ENCODE results near the gene PACS1.

PACS1 gene

DNA sequence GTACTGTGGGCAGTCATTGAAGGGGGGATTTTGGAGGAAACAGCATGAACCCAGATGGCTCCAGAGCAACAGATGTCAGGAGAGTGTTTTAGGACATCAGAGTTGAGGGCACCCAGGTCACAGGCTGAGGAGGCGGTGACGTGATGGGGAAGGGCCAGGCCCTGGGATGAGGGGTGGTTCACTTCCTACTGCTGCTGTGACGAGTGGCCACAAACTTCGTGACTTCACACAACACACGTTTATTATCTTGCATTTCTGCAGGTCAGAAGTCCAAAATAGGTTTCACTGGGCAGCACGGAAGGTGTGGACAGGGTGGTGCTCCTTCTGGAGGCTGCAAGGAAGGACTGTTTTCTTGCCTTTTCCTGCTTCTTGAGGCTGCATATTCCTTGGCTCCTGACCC lies 120.7 kb downstream of the PACS1 start:
- H3K9me3 Mint-ChIP-seq: no peaks in the 10 kb centered on the region
- no peaks in the 10 kb centered on the region for H3K27me3 Mint-ChIP-seq (ENCODE audit: low read depth)
- no peak overlapping the region for H3K27ac Mint-ChIP-seq
- H3K4me3 Mint-ChIP-seq: no peak overlapping the region
- DNase-seq (ENCODE audit: low spot score): no peak
- H3K36me3 Mint-ChIP-seq (ENCODE audit: low read depth): peaks cover 6% of the 10 kb centered on the region
- H3K4me1 Mint-ChIP-seq (ENCODE audit: low read depth): no peaks in the 10 kb centered on the region

DNA sequence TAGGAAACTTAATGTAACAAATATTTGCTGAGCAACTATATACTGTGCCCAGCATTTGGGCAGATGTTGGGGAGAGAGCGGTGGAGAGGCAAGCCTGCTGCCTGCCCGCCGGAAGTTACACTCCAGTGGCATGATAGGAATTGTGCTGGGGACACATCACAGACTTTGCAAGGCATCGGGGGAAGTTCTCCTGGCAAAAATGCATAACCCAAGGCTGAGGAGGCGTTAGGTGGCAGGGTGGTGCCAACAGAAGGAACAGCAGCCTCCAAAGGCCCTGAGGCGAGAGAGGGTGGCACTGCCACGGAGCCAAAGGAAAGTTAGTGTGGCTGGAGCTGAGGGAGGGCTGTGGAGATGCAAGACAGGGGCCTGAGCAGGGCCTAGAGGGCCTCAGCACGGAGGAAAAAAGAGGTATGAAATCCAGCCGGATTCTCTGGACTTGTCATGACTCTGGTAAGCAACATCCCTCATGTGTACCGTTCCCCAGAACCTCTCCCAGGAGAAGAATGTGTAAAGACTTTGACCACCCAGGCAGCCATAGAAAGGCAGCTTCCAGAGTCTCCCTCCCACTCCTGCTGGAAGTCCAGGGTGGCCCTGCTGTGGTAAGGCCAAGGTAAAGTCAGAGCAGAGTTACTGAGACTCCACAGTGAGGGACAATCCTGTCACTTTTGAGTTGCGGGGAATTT lies 122.2 kb downstream of the PACS1 start:
- H3K9me3 Mint-ChIP-seq: no peaks in the 10 kb centered on the region
- no peaks in the 10 kb centered on the region for H3K4me1 Mint-ChIP-seq (ENCODE audit: low read depth)
- H3K27ac Mint-ChIP-seq: no peak overlapping the region
- no peaks in the 10 kb centered on the region for H3K27me3 Mint-ChIP-seq (ENCODE audit: low read depth)
- H3K4me3 Mint-ChIP-seq: no peak overlapping the region
- peaks cover 9% of the 10 kb centered on the region for H3K36me3 Mint-ChIP-seq (ENCODE audit: low read depth)
- no peak for DNase-seq (ENCODE audit: low spot score)

DNA sequence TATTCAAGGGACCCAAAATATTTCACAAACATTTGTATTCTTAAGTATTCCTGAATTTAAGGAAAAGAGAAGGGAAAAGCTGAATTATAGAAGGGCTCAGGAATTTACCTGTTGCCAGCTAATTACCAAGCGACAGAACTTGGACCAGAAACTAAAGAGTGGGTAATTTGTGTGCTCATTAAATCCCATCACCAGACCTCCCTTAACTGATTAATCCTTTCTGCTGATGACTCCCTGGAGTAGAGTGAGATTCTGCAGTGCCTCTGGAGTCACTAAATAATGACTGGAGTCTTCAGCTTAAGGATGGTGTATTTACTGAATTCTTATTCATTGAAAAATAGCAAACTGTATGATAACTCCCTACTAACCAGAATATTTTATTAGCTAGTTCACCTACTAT lies 124.3 kb downstream of the PACS1 start:
- Mint-ChIP-seq H3K27me3 (ENCODE audit: low read depth) (no peaks in the 10 kb centered on the region), H3K4me1 (ENCODE audit: low read depth) (no peaks in the 10 kb centered on the region), H3K27ac (no peak overlapping the region), H3K4me3 (no peak overlapping the region), H3K9me3 (peaks cover 3% of the 10 kb centered on the region), H3K36me3 (ENCODE audit: low read depth) (peaks cover 19% of the 10 kb centered on the region)
- DNase-seq (ENCODE audit: low spot score): no peak

DNA sequence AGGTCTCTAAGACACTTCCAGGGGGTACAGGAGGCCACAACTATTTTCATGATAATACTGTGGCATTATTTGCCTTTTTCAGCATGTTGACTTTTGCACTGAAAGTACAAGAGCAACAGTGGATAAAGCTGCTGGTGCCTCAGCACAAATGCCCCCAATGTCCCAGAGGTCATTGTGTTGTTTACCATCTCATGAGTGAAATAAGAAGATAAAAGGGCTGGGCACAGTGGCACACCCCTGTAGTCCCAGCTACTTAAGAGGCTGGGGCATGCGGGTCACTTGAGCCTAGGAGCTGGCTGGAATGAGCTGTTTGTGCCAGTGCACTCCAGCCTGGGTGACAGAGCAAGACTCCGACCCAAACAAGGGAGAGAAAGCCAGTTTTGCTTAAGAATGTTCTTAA lies 125.8 kb downstream of the PACS1 start:
- peaks cover 13% of the 10 kb centered on the region for H3K9me3 Mint-ChIP-seq
- no peak overlapping the region for H3K4me3 Mint-ChIP-seq
- no peaks in the 10 kb centered on the region for H3K27me3 Mint-ChIP-seq (ENCODE audit: low read depth)
- H3K36me3 Mint-ChIP-seq (ENCODE audit: low read depth): peaks cover 24% of the 10 kb centered on the region
- DNase-seq (ENCODE audit: low spot score): no peak
- no peaks in the 10 kb centered on the region for H3K4me1 Mint-ChIP-seq (ENCODE audit: low read depth)
- no peak overlapping the region for H3K27ac Mint-ChIP-seq

DNA sequence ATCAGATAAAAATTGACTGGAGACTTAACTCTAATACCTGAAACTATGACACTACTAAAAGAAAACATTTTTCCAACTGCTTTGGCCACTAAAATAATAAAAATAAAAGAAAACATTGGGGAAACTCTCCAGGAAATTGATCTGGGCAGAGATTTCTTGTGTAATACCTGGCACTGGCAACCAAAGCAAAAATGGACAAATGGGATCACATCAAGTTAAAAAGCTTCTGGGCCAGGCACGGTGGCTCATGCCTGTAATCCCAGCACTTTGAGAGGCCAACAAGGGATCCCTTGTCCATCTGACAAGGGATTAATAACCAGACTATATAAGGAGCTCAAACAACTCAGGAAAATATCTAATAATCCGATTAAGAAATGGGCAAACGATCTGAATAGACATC lies 133.8 kb downstream of the PACS1 start:
- H3K9me3 Mint-ChIP-seq: peaks cover 49% of the 10 kb centered on the region
- no peak for DNase-seq (ENCODE audit: low spot score)
- H3K27me3 Mint-ChIP-seq (ENCODE audit: low read depth): no peaks in the 10 kb centered on the region
- H3K36me3 Mint-ChIP-seq (ENCODE audit: low read depth): peaks cover 25% of the 10 kb centered on the region
- no peak overlapping the region for H3K4me3 Mint-ChIP-seq
- no peak overlapping the region for H3K27ac Mint-ChIP-seq
- H3K4me1 Mint-ChIP-seq (ENCODE audit: low read depth): no peaks in the 10 kb centered on the region

DNA sequence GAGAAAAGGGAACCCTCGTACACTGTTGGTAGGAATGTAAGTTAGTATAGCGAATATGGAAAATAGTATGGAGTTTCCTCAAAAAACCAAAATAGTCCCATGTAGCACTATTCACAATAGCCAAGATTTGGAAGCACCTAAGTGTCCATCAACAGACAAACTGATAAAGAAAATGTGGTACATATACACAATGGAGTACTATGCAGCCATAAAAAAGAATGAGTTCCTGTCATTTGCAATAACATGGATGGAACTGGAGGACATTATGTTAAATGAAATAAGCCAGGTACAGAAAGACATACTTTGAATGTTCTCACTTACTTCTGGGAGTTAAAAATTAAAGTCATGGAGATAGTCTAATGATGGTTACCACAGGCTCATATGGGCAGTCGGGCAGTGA lies 134.3 kb downstream of the PACS1 start:
- Mint-ChIP-seq H3K9me3 (peaks cover 46% of the 10 kb centered on the region), H3K4me3 (no peak overlapping the region), H3K4me1 (ENCODE audit: low read depth) (peaks cover 1% of the 10 kb centered on the region), H3K36me3 (ENCODE audit: low read depth) (peaks cover 22% of the 10 kb centered on the region), H3K27ac (no peak overlapping the region), H3K27me3 (ENCODE audit: low read depth) (no peaks in the 10 kb centered on the region)
- DNase-seq (ENCODE audit: low spot score): no peak

DNA sequence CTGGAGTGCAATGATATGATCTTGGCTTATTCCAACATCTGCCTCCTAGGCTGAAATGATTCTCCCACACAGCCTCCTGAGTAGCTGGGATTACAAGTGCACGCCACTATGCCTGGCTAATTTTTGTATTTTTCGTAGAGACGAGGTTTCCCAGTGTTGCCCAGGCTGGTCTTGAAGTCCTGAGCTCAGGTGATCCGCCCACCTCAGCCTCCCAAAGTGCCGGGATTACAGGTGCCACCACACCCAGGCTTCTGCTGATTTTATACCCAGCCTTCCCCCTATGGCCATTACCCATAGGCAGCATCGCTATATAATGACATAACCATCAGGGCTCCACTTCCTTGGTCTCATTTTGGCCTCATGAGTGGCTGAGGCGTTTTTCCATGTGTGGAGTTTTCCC lies 137.7 kb downstream of the PACS1 start:
- no peak overlapping the region for H3K27ac Mint-ChIP-seq
- H3K4me3 Mint-ChIP-seq: no peak overlapping the region
- peaks cover 17% of the 10 kb centered on the region for H3K9me3 Mint-ChIP-seq
- H3K27me3 Mint-ChIP-seq (ENCODE audit: low read depth): no peaks in the 10 kb centered on the region
- peaks cover 13% of the 10 kb centered on the region for H3K36me3 Mint-ChIP-seq (ENCODE audit: low read depth)
- peaks cover 1% of the 10 kb centered on the region for H3K4me1 Mint-ChIP-seq (ENCODE audit: low read depth)
- no peak for DNase-seq (ENCODE audit: low spot score)

DNA sequence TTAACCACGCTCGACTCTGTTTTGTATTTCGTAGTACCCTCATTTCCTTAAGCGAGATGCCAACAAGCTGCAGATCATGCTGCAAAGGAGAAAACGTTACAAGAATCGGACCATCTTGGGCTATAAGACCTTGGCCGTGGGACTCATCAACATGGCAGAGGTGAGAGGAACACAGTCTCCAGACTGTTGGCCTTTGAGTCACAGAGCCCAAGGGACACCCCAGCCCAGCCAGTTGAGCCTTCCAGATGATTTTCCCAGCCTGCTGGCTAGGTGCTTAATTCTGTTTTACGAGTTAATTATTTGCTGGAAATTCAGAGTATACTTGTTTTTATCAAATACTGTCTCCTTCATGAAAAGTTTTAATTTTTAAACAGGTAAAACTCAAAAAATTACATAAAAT lies 141.0 kb downstream of the PACS1 start:
- H3K4me3 Mint-ChIP-seq: no peak overlapping the region
- no peak overlapping the region for H3K27ac Mint-ChIP-seq
- H3K36me3 Mint-ChIP-seq (ENCODE audit: low read depth): peaks cover 15% of the 10 kb centered on the region
- no peaks in the 10 kb centered on the region for H3K27me3 Mint-ChIP-seq (ENCODE audit: low read depth)
- no peaks in the 10 kb centered on the region for H3K9me3 Mint-ChIP-seq
- peaks cover 1% of the 10 kb centered on the region for H3K4me1 Mint-ChIP-seq (ENCODE audit: low read depth)
- no peak for DNase-seq (ENCODE audit: low spot score)

DNA sequence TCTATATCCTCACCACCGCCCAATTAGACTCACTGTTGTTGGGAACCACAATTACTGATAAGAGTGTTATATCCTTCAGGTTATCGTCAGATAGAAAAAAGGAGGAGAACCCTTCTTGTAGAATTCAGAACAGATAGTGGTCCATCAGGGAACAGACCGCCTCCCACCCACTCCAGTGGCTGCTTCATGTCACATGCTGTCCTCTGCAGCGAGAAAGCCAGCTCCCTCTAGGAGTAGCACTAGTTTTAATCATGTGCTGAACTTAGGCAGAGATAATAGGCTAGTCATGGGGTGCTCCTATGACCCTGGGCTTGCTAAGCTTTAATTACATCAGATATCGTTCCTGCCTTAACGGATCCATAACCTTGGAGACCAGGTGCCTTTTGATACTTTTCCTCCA lies 146.8 kb downstream of the PACS1 start:
- no peak overlapping the region for H3K27ac Mint-ChIP-seq
- no peak for DNase-seq (ENCODE audit: low spot score)
- H3K4me3 Mint-ChIP-seq: no peak overlapping the region
- H3K9me3 Mint-ChIP-seq: no peaks in the 10 kb centered on the region
- peaks cover 8% of the 10 kb centered on the region for H3K4me1 Mint-ChIP-seq (ENCODE audit: low read depth)
- no peaks in the 10 kb centered on the region for H3K27me3 Mint-ChIP-seq (ENCODE audit: low read depth)
- peaks cover 26% of the 10 kb centered on the region for H3K36me3 Mint-ChIP-seq (ENCODE audit: low read depth)

DNA sequence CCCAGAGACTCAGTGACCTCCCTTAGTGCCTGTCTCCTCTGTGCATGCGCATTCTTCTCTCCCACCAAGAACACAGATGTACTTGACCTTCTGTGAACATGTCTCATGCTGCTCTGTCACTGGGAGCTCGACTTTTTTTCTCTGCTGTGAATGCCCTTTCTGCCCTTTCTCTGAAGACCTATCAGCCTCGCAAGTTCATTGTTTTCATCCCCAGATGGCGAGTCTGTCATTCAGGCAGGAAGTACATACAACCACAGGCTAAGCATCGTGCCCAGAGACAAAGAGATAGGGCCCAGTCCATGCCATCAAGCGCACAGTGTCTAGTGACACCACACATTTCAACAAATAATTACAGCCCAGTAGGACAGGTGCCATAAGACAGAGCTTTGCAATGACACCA lies 148.0 kb downstream of the PACS1 start:
- H3K4me3 Mint-ChIP-seq: no peak overlapping the region
- H3K9me3 Mint-ChIP-seq: no peaks in the 10 kb centered on the region
- no peak for DNase-seq (ENCODE audit: low spot score)
- peaks cover 16% of the 10 kb centered on the region for H3K4me1 Mint-ChIP-seq (ENCODE audit: low read depth)
- H3K27ac Mint-ChIP-seq: peak overlapping the region; percentile 67
- H3K36me3 Mint-ChIP-seq (ENCODE audit: low read depth): peaks cover 26% of the 10 kb centered on the region
- no peaks in the 10 kb centered on the region for H3K27me3 Mint-ChIP-seq (ENCODE audit: low read depth)

DNA sequence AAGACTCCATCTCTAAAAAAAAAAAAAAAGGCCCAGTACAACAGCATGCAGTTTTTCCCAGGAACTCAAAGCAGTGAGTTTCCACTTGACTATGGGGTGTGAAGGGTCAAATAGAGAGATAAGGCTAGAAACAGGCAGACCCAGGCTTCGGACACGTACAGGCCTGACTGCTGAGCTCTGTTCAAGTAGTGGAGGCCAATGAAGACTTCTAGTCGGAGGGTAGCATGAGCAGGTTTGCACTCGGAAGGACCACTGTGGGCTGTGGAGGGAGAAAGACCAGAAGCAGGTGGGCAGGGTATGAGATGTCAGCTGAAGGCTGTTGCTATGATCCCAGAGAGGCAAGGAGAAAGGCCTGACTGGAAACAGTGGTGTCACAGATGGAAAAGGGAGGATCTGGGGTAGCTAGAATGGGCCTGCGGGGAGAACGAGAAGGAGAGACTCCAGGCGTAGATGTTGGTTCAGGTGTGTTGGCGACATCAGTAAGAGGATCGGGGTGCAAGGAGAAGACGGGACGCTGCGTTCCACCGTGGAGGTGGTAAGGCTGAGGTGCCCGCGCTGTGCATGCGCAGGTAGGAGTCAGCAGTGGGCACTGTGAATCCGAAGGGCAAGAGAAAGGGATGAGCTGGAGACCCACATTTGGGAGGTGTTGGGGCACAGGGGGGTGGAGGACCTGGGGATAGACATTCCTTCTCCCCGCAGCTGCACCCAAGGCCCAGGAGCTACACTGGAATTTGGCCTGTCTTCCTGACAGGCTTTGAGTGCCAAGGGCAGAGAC lies 149.0 kb downstream of the PACS1 start:
- no peaks in the 10 kb centered on the region for H3K9me3 Mint-ChIP-seq

DNA sequence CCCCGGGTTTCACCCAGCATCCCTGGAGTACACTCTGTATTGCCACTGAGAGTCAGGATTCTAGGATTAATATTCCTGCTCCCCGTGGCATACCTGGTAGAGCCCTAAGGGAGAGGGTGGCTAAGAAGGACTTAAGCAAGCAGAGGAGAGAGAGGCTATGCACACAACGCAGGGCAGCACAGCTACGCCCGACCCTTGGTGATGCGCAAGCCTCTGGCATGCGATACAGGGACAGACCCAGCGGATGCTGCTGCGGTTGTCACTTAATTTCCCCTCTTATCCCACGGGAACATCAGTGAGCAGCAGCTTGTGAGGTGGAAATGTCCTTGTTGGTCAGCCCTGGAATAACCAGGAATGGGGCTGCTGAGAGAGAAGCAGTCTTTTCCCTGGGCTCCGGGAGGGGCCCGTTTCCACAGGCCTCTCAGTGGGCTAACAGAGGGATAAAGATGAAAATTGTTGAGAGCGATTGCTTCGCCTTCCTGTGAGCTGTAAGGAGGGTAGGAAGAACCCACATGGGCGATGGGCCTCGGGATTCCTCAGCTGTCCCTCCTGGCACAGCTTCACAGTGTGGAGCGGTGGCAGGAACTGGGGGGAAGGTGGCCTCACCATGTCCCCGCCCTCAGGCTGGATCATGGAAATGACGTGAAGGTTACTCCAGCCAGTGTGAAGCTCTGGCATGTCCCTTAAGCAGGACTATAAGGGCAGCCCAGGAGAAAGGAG lies 149.9 kb downstream of the PACS1 start:
- Mint-ChIP-seq H3K9me3 (no peaks in the 10 kb centered on the region), H3K4me1 (ENCODE audit: low read depth) (peaks cover 18% of the 10 kb centered on the region), H3K27me3 (ENCODE audit: low read depth) (no peaks in the 10 kb centered on the region), H3K4me3 (no peak overlapping the region), H3K36me3 (ENCODE audit: low read depth) (peaks cover 27% of the 10 kb centered on the region), H3K27ac (no peak overlapping the region)
- no peak for DNase-seq (ENCODE audit: low spot score)

More for the DNA sequence above, 149.0 kb downstream of the PACS1 start:
- Mint-ChIP-seq H3K4me1 (ENCODE audit: low read depth) (peaks cover 18% of the 10 kb centered on the region), H3K27me3 (ENCODE audit: low read depth) (no peaks in the 10 kb centered on the region), H3K36me3 (ENCODE audit: low read depth) (peaks cover 26% of the 10 kb centered on the region), H3K27ac (no peak overlapping the region), H3K4me3 (no peak overlapping the region)
- DNase-seq (ENCODE audit: low spot score): no peak

DNA sequence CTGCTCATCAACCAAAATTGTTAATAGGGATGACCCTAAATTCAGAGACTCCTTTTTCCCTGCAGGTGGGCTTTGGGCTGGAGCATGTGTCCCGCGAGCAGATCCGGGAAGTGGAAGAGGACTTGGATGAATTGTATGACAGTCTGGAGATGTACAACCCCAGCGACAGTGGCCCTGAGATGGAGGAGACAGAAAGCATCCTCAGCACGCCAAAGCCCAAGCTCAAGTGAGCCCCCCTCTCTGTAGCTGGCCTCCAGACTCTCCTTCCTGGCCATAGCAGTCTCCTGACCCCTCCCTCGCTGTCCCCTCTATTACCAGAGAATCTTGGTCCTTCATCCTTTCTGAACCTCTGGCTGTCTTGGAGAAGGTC lies 150.5 kb downstream of the PACS1 start:
- Mint-ChIP-seq H3K27me3 (ENCODE audit: low read depth) (no peaks in the 10 kb centered on the region), H3K9me3 (no peaks in the 10 kb centered on the region), H3K36me3 (ENCODE audit: low read depth) (peaks cover 30% of the 10 kb centered on the region), H3K4me1 (ENCODE audit: low read depth) (peaks cover 18% of the 10 kb centered on the region), H3K27ac (no peak overlapping the region), H3K4me3 (no peak overlapping the region)
- no peak for DNase-seq (ENCODE audit: low spot score)

DNA sequence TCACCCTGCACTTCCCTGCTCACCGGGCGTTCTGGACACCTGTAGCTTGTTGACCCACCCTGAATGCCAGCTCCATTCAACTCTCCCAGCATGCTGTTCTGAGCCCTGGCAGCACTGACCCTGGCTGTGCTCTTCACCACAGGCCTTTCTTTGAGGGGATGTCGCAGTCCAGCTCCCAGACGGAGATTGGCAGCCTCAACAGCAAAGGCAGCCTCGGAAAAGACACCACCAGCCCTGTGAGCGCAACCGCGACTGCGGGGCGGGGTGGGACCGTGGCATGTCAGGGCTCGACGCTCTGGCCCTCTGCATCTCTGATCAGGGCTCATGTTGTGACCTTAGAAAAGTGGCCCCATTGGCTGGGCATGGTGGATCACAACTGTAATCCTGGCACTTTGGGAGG lies 150.9 kb downstream of the PACS1 start:
- no peak for DNase-seq (ENCODE audit: low spot score)
- Mint-ChIP-seq H3K9me3 (no peaks in the 10 kb centered on the region), H3K27ac (peak overlapping the region; percentile 15), H3K27me3 (ENCODE audit: low read depth) (no peaks in the 10 kb centered on the region), H3K4me3 (no peak overlapping the region), H3K36me3 (ENCODE audit: low read depth) (peaks cover 28% of the 10 kb centered on the region), H3K4me1 (ENCODE audit: low read depth) (peaks cover 18% of the 10 kb centered on the region)
